ENCODE results near the gene TUFT1. TPM values are rescaled to one million over a fixed set of nuclear protein-coding genes. Genes with fewer than 3 reads are reported as not detected.

TUFT1 gene
- total and polyA plus RNA-seq, 8 donors, result 1.2 to 30.4 (median 12.3) TPM

- WGBS, 5 donors, result 84 to 99% (median 95%) methylated on average over 4 of the region's 4 CpGs
- DNase-seq, result no peak
- H3K27me3 ChIP-seq, result peaks cover 0 to 15% (median 0%) of the 10 kb centered on the region in 3 donors
- intact Hi-C loops (cut with DNase I; ENCODE audit: low total_unique reads), result no loop called here
- TF ChIP-seq POLR2A (IDR thresholded peaks at IDR 0.05) (no peak), EP300 (IDR thresholded peaks at IDR 0.05) (no peak), CTCF (IDR thresholded peaks at IDR 0.05) (no peak)
- peaks cover 0 to 20% (median 18%) of the 10 kb centered on the region in 4 donors for H3K36me3 ChIP-seq
- no peak overlapping the region for H3K4me3 ChIP-seq
- H3K9me3 ChIP-seq, result no peaks in the 10 kb centered on the region
- peaks cover 14 to 43% (median 35%) of the 10 kb centered on the region in 4 donors for H3K4me1 ChIP-seq
- H3K27ac ChIP-seq, result peak overlapping the region; percentile 83 to 96 (median 86)
These were observed 24.8 kb upstream of the TUFT1 start for GRCh38 chr1:151515265-151515664.

- Histone ChIP-seq H3K36me3 (peaks cover 0 to 28% (median 25%) of the 10 kb centered on the region in 4 donors), H3K27ac (peak overlapping the region in 4 of 5 donors; percentile 83 to 96 (median 85)), H3K4me1 (peaks cover 7 to 35% (median 29%) of the 10 kb centered on the region in 4 donors), H3K4me3 (no peak overlapping the region), H3K27me3 (peaks cover 0 to 11% (median 0%) of the 10 kb centered on the region in 3 donors), H3K9me3 (no peaks in the 10 kb centered on the region)
- no peak for TF ChIP-seq POLR2AphosphoS5 (IDR thresholded peaks at IDR 0.05)
- no peak for TF ChIP-seq CTCF (IDR thresholded peaks at IDR 0.05)
- TF ChIP-seq EP300 (IDR thresholded peaks at IDR 0.05), result no peak
- no peak for TF ChIP-seq POLR2A (IDR thresholded peaks at IDR 0.05)
- intact Hi-C loops (cut with DNase I; ENCODE audit: low total_unique reads), result no loop called here
- WGBS, 5 donors, result 13 to 44% (median 33%) methylated on average over 1 of the region's 1 CpG
- peak in 1 of 2 donors; percentile 48 for DNase-seq
These were observed 24.0 kb upstream of the TUFT1 start for GRCh38 chr1:151516031-151516511.

GRCh38 chr1:151518431-151518830 lies 21.7 kb upstream of the TUFT1 start:
- Histone ChIP-seq H3K4me1 (peaks cover 0 to 23% (median 13%) of the 10 kb centered on the region in 4 donors), H3K36me3 (peaks cover 0 to 43% (median 32%) of the 10 kb centered on the region in 4 donors), H3K27ac (no peak overlapping the region), H3K27me3 (no peaks in the 10 kb centered on the region), H3K9me3 (no peaks in the 10 kb centered on the region), H3K4me3 (no peak overlapping the region)
- WGBS, 5 donors, result 94 to 95% (median 95%) methylated on average over 12 of the region's 12 CpGs
- intact Hi-C loops (cut with DNase I; ENCODE audit: low total_unique reads), result no loop called here
- no peak for DNase-seq
- TF ChIP-seq POLR2AphosphoS5 (IDR thresholded peaks at IDR 0.05), result no peak
- no peak for TF ChIP-seq CTCF (IDR thresholded peaks at IDR 0.05)
- TF ChIP-seq EP300 (IDR thresholded peaks at IDR 0.05), result no peak
- no peak for TF ChIP-seq POLR2A (IDR thresholded peaks at IDR 0.05)

GRCh38 chr1:151518936-151519335 lies 21.2 kb upstream of the TUFT1 start:
- WGBS, 5 donors, result 94 to 98% (median 96%) methylated on average over 12 to 15 of the region's 15 CpGs

More at GRCh38 chr1:151518936-151519335, 21.2 kb upstream of the TUFT1 start:
- TF ChIP-seq CTCF (IDR thresholded peaks at IDR 0.05), result no peak
- no peak for TF ChIP-seq EP300 (IDR thresholded peaks at IDR 0.05)
- Histone ChIP-seq H3K27ac (no peak overlapping the region), H3K4me3 (no peak overlapping the region), H3K27me3 (no peaks in the 10 kb centered on the region), H3K4me1 (peaks cover 0 to 23% (median 13%) of the 10 kb centered on the region in 4 donors), H3K9me3 (no peaks in the 10 kb centered on the region), H3K36me3 (peaks cover 0 to 48% (median 37%) of the 10 kb centered on the region in 4 donors)
- intact Hi-C loops (cut with DNase I; ENCODE audit: low total_unique reads), result no loop called here
- no peak for DNase-seq

All from stomach (tissue), 9 donors.